Psoas muscle (tissue), 8 donors: ENCODE results near the gene CPT1B. TPM values are rescaled to one million over a fixed set of nuclear protein-coding genes. Genes with fewer than 3 reads are reported as not detected.

ENCODE experiments used
- ATAC-seq, 4 donors: fragments of 200-7000 bp; cut with Tn5 transposase; one replicate each; pipeline ENCODE4 v1.9.1; 2020; ENCODE audit warnings: moderate library complexity in 3 of 4, mild to moderate bottlenecking in 2 of 4
- DNase-seq, 2 donors: peaks; one replicate each; pipeline ENCODE4 v3.0.0-alpha.2; 2020
- H3K27ac ChIP-seq: fragments of 200-600 bp; one replicate; pipeline ENCODE4 v1.8.0; 2022
- H3K27me3 ChIP-seq, 3 donors: fragments of 200-600 bp in 1 of 3; one replicate each; pipeline versions ENCODE4 v1.6.1 to v1.8.0; 2013 to 2022; ENCODE audit warnings: low read length in 2 of 3, mild to moderate bottlenecking in 2 of 3, moderate library complexity in 1 of 3; ENCODE audit not compliant: insufficient read depth in 3 of 3
- H3K36me3 ChIP-seq, 2 donors: fragments of 200-600 bp in 1 of 2; one replicate each; pipeline versions ENCODE4 v1.6.1 to v1.8.0; 2013 to 2022; ENCODE audit warnings: low read depth in 1 of 2, mild to moderate bottlenecking in 1 of 2, moderate library complexity in 1 of 2; ENCODE audit not compliant: insufficient read depth in 1 of 2
- H3K4me1 ChIP-seq: fragments of 200-600 bp; one replicate; pipeline ENCODE4 v1.8.0; 2022
- H3K4me3 ChIP-seq: fragments of 200-600 bp; one replicate; pipeline ENCODE4 v1.8.0; 2022; ENCODE audit warnings: mild to moderate bottlenecking
- H3K9me3 ChIP-seq: fragments of 200-600 bp; one replicate; pipeline ENCODE4 v1.8.0; 2022
- WGBS, 3 donors: extraction: QIAGEN DNeasy Blood & Tissue Kit; methylation state at CpG; one replicate each; pipeline versions ENCODE4 v1.1.6 to v1.1.7; 2013; 5-methylcytosine and 5-hydroxymethylcytosine counted together
- intact Hi-C, 2 donors: fragments of 100-400 bp; cut with DNase I; formaldehyde crosslinking; loops; one replicate each; pipeline versions ENCODE4 v1.11.0 to v1.14.2; 2022
- polyA plus RNA-seq, 3 donors: library from polyadenylated mRNA; stranded (reverse); fragments of 200-250 nt; gene quantifications; one replicate each; pipeline ENCODE4 v1.2.3, GENCODE V29; 2013
- total RNA-seq, 4 donors: library from RNA; stranded (reverse); fragmentation: NEBNext Ultra II Directional in 2 of 4; extraction: Animal tissue kit (Norgen Biotek cat#: 25700) in 2 of 4; gene quantifications; one replicate each; pipeline versions ENCODE4 v1.2.1 to v1.2.4, GENCODE V29; 2021 to 2023
- TF ChIP-seq, protein P1 (sequence below): fragments of 200-600 bp; IDR thresholded peaks from one replicate; pipeline ENCODE4 v1.8.0; 2022; ENCODE audit warnings: antibody characterized with exemption
- donor health status: healthy with polysubstance abuse.
- donor health status: DM: no; HTN: no; CAD: no; lungs with moderate emphysema.
- donor health status: Bipolar disorder and iron deficiency.
- donor health status: healthy.
- donor health status: DM: yes; HTN: yes; CAD: no.
- donor health status: DM: no; HTN: no; CAD: no.
- donor health status: DM: no; HTN: no; CAD: no.
- donor health status: DM: yes; HTN: yes; CAD: no.

Gene CPT1B
- total and polyA plus RNA-seq, 7 donors = 57.4 to 144 (median 87.6) TPM

- intact Hi-C loops = no loop called here
- H3K27ac ChIP-seq = no peak overlapping the region
- ATAC-seq (no peak), DNase-seq (no peak)
- H3K27me3 ChIP-seq = no peaks in the 10 kb centered on the region
- WGBS, 3 donors = 81 to 91% (median 87%) methylated on average over 7 of the region's 7 CpGs
- no peaks in the 10 kb centered on the region for H3K9me3 ChIP-seq
- TF ChIP-seq, protein P1, sequence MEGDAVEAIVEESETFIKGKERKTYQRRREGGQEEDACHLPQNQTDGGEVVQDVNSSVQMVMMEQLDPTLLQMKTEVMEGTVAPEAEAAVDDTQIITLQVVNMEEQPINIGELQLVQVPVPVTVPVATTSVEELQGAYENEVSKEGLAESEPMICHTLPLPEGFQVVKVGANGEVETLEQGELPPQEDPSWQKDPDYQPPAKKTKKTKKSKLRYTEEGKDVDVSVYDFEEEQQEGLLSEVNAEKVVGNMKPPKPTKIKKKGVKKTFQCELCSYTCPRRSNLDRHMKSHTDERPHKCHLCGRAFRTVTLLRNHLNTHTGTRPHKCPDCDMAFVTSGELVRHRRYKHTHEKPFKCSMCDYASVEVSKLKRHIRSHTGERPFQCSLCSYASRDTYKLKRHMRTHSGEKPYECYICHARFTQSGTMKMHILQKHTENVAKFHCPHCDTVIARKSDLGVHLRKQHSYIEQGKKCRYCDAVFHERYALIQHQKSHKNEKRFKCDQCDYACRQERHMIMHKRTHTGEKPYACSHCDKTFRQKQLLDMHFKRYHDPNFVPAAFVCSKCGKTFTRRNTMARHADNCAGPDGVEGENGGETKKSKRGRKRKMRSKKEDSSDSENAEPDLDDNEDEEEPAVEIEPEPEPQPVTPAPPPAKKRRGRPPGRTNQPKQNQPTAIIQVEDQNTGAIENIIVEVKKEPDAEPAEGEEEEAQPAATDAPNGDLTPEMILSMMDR = no peak
- H3K36me3 ChIP-seq = peaks cover 0 to 57% of the 10 kb centered on the region in 2 donors
- H3K4me3 ChIP-seq = no peak overlapping the region
- peaks cover 12% of the 10 kb centered on the region for H3K4me1 ChIP-seq
Measured at GRCh38 chr22:50567721-50568252, 10.4 kb downstream of the CPT1B start.

DNA sequence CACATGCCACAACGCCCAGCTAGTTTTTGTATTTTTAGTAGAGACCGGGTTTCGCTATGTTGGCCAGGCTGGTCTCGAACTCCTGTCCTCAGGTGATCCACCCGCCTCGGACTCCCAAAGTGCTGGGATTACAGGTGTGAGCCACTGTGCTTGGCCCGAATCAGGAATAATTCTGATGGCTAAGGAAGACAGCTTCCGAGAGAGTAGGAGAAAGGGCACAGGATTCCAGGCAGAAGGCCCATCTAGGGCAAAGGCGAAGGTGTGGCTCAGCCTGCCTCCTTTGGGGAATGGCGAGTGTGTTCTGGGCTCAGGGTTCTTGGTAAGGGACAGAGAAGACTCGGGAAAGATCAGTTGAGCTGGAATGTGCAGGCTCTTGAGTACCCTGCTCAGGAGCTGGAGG is 13.9 kb downstream of the CPT1B start:
- Histone ChIP-seq H3K9me3 (no peaks in the 10 kb centered on the region), H3K27me3 (no peaks in the 10 kb centered on the region), H3K4me3 (no peak overlapping the region), H3K27ac (no peak overlapping the region), H3K4me1 (peaks cover 5% of the 10 kb centered on the region), H3K36me3 (peaks cover 0 to 22% of the 10 kb centered on the region in 2 donors)
- WGBS, 3 donors = 74 to 79% (median 79%) methylated on average over 11 of the region's 11 CpGs
- ATAC-seq (no peak), DNase-seq (peak in 1 of 2 donors; percentile 36)
- intact Hi-C loops = loop anchor here in 1 of 2 donors (5.0 kb wide), 1 partner anchor 37 kb away; the partner anchor contains the start of gene SCO2
- TF ChIP-seq, protein P1 = no peak

DNA sequence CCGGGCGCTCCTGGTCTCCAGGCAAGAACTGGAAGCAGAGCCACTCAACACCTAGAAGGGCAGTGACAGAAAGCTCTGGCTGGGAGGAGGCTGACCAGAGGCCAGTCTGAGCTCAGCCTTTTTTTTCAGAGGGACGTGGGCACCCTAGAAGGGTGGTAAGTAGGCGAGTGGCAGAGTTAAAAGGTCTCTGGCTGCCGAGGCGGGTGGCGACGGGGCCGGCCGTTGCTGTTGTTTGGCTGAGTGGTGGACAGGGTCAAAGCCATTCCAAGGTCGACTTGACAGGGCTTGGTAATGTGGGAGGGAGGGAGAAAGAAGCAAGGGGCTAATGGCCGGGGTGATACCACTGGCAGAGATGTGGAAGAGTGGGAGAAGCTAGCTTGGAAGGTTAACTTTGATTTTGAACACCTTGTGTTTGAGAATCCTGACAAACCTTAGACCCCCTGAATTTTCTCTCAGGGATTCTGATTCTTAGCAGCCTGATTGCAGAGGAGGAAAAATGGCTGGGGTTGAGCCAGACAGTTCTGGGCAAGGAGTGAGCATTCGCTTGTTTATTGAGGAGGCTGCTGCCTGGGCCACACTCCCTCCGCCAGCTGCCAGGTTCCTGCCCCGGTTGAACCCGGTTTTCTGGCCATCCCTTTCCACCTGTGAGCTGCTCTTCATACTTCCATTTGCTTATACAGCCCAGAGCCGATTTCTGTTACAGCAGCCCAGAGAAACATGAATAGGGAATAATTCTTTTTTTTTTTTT is 14.6 kb downstream of the CPT1B start:
- Histone ChIP-seq H3K4me1 (peaks cover 5% of the 10 kb centered on the region), H3K9me3 (no peaks in the 10 kb centered on the region), H3K27me3 (no peaks in the 10 kb centered on the region), H3K36me3 (peaks cover 0 to 15% of the 10 kb centered on the region in 2 donors), H3K4me3 (peak overlapping the region; percentile 72), H3K27ac (peak overlapping the region; percentile 78)
- ATAC-seq = peak in 3 of 4 donors; percentile 21 to 54 (median 24)
- peak in 1 of 2 donors; percentile 42 for DNase-seq
- WGBS, 3 donors = 9 to 18% (median 15%) methylated on average over 17 of the region's 17 CpGs
- intact Hi-C loops = loop anchor here in 1 of 2 donors (5.0 kb wide), 1 partner anchor 36 kb away; the partner anchor contains the start of gene SCO2
- TF ChIP-seq, protein P1 = no peak

- Histone ChIP-seq H3K9me3 (no peaks in the 10 kb centered on the region), H3K4me3 (peak within 1 kb of the TSS; percentile 72), H3K36me3 (peaks cover 0 to 7% of the 10 kb centered on the region in 2 donors), H3K27me3 (no peaks in the 10 kb centered on the region), H3K4me1 (peaks cover 5% of the 10 kb centered on the region), H3K27ac (peak within 1 kb of the TSS; percentile 78)
- TF ChIP-seq, protein P1 = peak; percentile 96
- WGBS, 3 donors = 1 to 6% (median 5%) methylated on average over 34 to 58 of the region's 61 CpGs
- DNase-seq = peak; percentile 95 to 99
- intact Hi-C loops = loop anchor here in 1 of 2 donors (5.0 kb wide), 1 partner anchor 35 kb away; the partner anchor contains the start of gene SCO2
- ATAC-seq = peak; percentile 96 to 99 (median 96)
Measured at GRCh38 chr22:50562523-50563412, 15.5 kb downstream of the CPT1B start, which contains the start of gene SYCE3. TSS of gene SYCE3 (minus strand) at chr22:50562919. CDS start at chr22:50556405, 6,514 bp downstream.
